ENCODE data around the gene IL3RA.
"Not testable (repeated sequence)": the region's sequence is repeated elsewhere in the genome, so short reads cannot be mapped to it uniquely, and the experiment has no call there.

The IL3RA gene

DNA sequence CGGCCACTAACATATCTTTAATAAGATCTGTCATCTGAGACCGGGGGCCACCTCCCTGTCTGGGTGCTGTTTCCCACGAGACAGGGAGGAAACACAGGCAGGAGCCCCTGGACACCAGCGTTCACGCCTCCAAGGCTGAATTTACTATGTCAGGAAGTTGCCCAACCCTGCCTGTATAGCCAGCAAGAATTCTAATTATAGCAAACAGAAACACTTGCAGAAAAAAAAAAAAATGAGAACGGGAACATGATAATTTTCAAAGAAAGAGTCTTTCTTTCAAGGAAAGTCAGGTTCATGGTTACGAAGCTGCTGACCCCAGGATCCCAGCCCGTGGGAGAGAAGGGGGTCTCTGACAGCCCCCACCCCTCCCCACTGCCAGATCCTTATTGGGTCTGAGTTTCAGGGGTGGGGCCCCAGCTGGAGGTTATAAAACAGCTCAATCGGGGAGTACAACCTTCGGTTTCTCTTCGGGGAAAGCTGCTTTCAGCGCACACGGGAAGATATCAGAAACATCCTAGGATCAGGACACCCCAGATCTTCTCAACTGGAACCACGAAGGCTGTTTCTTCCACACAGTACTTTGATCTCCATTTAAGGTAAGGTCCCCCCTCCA, at the start of gene IL3RA:
Gene IL3RA, plus strand, starts transcription at position 455 of the 613 bp plus-strand sequence. CDS start 4,981 bp downstream, outside the sequence.
- H3K4me3 ChIP-seq (ENCODE audit: low read depth, low read length): peak within 1 kb of the TSS; percentile 29
- DNase-seq (ENCODE audit: low read depth): peak; percentile 48
- TF ChIP-seq CTCF (conservative IDR thresholded peaks at IDR 0.05; ENCODE audit: low read depth, low read length): no peak

DNA sequence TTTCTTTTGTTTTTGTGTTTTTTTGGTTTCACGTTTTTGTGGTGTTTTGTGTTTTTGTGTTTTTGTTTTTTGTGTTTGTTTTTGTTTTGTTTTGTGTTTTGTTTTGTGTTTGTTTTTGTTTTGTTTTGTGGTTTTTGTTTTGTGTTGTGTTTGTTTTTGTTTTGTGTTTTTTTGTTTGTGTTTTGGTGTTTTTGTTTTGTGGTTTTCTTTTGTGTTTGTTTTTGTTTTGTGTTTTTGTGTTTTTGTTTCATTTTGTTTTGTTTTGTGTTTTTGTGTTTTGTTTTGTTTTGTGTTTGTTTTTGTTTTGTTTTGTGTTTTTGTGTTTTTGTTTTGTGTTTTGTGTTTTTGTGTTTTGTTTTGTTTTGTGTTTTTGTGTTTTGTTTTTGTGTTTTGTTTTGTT, 47.0 kb upstream of the IL3RA start:
- TF ChIP-seq CTCF (conservative IDR thresholded peaks at IDR 0.05; ENCODE audit: low read depth, low read length): no peak
- DNase-seq (ENCODE audit: low read depth): no peak

GRCh38 chrX:1291110-1291740, 45.4 kb upstream of the IL3RA start:
- no peak for TF ChIP-seq CTCF (conservative IDR thresholded peaks at IDR 0.05; ENCODE audit: low read depth, low read length)
- no peak for DNase-seq (ENCODE audit: low read depth)
- H3K4me3 ChIP-seq (ENCODE audit: low read depth, low read length): no peak overlapping the region

More for the DNA sequence above, 47.0 kb upstream of the IL3RA start:
- H3K4me3 ChIP-seq (ENCODE audit: low read depth, low read length): no peak overlapping the region

GRCh38 chrX:1292575-1293290, 43.9 kb upstream of the IL3RA start:
- no peak overlapping the region for H3K4me3 ChIP-seq (ENCODE audit: low read depth, low read length)
- TF ChIP-seq CTCF (conservative IDR thresholded peaks at IDR 0.05; ENCODE audit: low read depth, low read length): no peak
- no peak for DNase-seq (ENCODE audit: low read depth)

DNA sequence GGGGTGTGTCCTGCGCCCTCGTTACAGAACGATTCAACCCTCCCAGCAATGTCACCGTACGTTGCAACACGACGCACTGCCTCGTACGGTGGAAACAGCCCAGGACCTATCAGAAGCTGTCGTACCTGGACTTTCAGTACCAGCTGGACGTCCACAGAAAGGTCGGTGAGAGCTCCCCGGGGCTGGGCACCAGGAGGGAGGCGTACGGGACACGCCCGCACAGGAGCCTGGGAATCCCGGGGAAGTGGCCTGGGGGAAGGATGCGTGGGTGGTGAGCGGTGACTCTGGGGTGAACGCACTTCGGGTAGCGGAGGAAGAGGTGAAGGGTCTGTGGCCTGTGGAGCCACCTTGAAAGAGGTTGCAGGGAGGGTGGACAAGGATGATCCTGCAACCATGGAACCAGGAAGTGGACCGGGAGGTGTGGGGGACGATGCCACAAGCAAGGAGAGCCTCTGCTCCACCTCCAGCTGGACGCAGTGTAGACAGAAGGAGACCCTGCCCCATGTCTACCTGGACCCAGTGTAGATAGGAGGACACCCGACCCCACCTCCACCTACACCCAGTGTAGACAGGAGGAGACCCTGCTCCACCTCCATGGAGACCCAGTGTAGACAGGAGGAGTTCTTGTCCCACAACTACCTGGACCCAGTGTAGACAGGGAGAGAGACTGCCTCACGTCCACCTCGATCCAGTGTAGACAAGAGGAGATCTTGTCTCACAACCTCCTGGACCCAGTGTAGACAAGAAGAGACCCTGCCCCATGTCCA, 42.1 kb upstream of the IL3RA start:
- DNase-seq (ENCODE audit: low read depth): no peak
- H3K4me3 ChIP-seq (ENCODE audit: low read depth, low read length): no peak overlapping the region
- TF ChIP-seq CTCF (conservative IDR thresholded peaks at IDR 0.05; ENCODE audit: low read depth, low read length): no peak

DNA sequence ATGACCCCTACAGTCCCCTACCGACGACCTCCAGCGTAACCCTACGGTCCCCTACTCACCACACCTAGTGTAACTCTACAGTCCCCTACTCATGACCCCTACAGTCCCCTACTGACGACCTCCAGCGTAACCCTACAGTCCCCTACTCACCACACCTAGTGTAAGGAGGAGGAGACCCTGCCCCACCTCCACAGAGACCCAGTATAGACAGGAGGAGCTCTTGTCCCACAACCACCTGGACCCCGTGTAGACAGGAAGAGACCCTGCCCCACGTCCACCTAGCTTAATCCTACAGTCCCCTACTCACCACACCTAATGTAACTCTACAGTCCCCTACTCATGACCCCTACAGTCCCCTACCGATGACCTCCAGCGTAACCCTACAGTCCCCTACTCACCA, 41.0 kb upstream of the IL3RA start:
- no peak for TF ChIP-seq CTCF (conservative IDR thresholded peaks at IDR 0.05; ENCODE audit: low read depth, low read length)
- DNase-seq (ENCODE audit: low read depth): no peak
- no peak overlapping the region for H3K4me3 ChIP-seq (ENCODE audit: low read depth, low read length)

DNA sequence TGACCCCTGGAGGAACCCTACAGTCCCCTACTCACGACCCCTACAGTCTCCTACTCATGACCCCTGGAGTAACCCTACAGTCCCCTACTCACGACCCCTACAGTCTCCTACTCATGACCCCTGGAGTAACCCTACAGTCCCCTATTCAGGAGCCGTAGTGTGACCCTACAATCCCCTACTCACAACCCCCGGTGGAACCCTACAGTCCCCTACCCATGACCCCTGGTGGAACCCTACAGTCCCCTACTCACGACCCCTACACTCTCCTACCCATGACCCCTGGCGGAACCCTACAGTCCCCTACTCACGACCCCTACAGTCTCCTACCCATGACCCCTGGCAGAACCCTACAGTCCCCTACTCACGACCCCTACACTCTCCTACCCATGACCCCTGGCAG, 39.0 kb upstream of the IL3RA start:
- H3K4me3 ChIP-seq (ENCODE audit: low read depth, low read length); DNase-seq (ENCODE audit: low read depth): not testable (repeated sequence)
